Mucosa of gallbladder (tissue), 1 donor: Measurements from ENCODE around the gene LY6G6D. TPM values are rescaled to one million over a fixed set of nuclear protein-coding genes. Genes with fewer than 3 reads are reported as not detected.

Experiments
- DNase-seq: peaks from one replicate; pipeline ENCODE4 v3.0.0-alpha.2; 2020; ENCODE audit warnings: low spot score
- total RNA-seq: library from RNA; stranded (reverse); gene quantifications from one replicate; pipeline ENCODE4 v1.2.1, GENCODE V29; 2021
- donor health status: DM: no; HTN: no; CAD: no.

The LY6G6D gene
- total RNA-seq, 1 donor from 2014 or later = not detected

DNA sequence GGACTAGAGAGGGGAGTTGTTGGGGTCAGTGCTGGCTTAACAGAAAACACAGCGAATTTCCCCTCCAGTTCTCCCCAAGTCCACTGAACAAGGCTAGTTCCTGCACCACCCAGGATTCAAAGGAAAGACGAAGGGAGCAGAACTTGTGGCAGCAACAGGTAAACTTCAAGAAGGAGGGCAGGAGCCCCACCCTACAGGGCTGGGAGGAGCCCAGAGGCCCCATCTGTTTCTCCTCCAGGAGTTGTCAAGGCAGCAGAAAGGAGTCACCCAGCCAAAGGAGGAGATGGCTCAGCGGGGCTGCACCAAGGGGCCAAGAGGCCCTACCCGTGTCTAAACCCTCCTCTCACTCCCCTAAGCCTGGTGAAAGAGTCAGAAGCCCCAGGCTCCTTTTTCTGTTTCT is 49.0 kb downstream of the LY6G6D start:
- DNase-seq = no peak

DNA sequence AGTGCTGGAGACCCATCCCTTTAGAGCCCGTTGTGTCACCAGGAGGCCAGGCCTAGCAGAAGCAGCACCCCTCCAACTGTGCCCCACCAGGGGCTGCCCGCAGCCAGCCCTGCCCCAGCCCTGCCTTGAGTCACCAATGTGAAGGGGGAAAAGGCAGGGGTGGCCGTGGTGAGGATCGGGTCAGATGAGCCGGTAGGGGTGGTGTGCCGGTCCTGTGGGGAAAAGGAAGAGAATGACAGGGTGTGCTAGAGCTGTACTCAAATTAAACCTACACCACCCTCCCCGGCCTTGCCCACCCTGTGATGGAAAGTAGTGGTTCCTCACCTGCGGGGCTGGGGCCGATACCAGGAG is 50.4 kb downstream of the LY6G6D start:
- no peak for DNase-seq

DNA sequence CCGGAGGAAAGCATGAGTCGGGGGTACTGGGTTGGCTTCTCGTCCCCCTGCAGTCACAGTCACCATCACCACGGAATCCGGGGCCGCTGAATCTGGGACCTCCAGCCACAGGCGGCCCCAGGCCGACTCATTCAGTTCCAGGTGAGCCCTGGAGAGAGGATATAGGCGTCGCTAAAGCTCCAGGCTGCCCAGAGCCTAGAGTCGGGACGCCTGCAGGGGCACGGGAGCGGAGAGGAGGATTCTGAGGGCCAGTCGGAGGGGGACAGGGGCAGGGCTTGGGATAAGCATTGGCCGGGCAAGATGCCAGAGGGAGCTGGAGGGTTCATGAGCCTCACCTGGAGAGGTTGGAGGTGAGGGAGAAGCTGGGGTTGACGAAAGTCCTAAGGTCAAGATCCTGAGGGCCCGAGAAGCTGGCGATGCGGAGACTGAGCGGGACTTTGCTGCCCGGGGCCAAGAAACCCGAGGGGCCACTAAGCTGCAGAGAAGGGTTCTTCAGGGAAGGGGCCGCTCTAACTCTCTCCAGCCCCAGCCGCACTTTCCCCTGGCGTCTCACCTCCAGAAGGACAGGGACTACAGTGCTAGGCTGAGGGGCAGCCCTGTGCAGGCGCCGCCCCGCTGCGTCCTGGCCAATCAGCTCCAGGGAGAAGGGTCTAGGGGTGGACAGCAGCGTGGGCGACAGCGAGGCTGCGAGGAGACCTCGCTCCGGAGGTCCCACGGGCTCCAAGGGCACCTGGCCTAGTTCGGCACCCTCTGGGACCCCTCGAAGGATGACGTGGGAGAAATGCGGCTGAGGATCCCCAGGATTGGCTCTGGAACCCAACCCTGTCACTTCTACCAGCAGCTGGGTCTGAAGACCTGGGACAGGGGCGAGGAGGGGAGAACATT is 51.0 kb downstream of the LY6G6D start:
- DNase-seq = no peak

DNA sequence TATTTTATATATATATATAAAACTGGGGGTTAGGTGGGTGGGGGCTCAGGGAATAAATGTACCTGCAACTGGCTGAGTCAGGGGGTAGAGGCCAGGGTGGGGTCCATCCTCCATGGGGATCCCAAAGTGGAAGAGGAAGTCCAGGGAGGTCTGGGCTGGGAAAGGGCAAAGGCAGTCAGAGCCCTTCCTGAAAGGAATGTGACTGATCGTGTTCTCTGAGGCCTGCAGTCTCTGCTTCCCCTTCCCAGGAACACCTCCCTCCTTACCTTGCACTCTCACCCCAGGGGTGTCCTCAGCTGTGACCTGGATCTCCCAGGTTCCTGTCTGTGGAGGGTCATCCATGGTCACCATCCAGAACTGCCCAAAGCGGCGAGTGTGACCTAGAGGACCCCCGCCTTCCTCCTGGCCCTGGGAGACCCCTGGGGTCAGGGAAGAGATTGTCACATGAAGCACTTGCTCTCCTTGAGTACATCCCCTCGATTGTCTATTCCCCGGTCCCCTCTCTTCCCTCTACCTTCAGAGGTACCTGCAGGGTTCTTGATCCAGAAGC is 52.0 kb downstream of the LY6G6D start:
- no peak for DNase-seq

Other genes with a start within 250 kb of the LY6G6D start
- gene MICB, start 217.2 kb upstream of the LY6G6D start, total RNA-seq = 2.7 TPM
- not detected for gene MCCD1, start 186.4 kb upstream of the LY6G6D start, total RNA-seq
- 246 TPM for gene DDX39B, start 173.3 kb upstream of the LY6G6D start, total RNA-seq
- 4.1 TPM for gene ATP6V1G2, start 168.7 kb upstream of the LY6G6D start, total RNA-seq
- 27.7 TPM for gene NFKBIL1, start 167.7 kb upstream of the LY6G6D start, total RNA-seq
- gene LTA, start 143.1 kb upstream of the LY6G6D start, total RNA-seq = 1.9 TPM
- 6.6 TPM for gene TNF, start 139.8 kb upstream of the LY6G6D start, total RNA-seq
- gene LTB, start 132.9 kb upstream of the LY6G6D start, total RNA-seq = 4.9 TPM
- gene LST1, start 129.1 kb upstream of the LY6G6D start, total RNA-seq = 18.4 TPM
- gene NCR3, start 122.3 kb upstream of the LY6G6D start, total RNA-seq = not detected
- 26.8 TPM for gene AIF1, start 100.1 kb upstream of the LY6G6D start, total RNA-seq
- gene PRRC2A, start 94.6 kb upstream of the LY6G6D start, total RNA-seq = 162 TPM
- 288 TPM for gene BAG6, start 62.7 kb upstream of the LY6G6D start, total RNA-seq
- gene APOM, start 59.5 kb upstream of the LY6G6D start, total RNA-seq = 2.2 TPM
- 30.5 TPM for gene C6orf47, start 54.6 kb upstream of the LY6G6D start, total RNA-seq
- gene GPANK1, start 50.4 kb upstream of the LY6G6D start, total RNA-seq = 18.7 TPM
- gene CSNK2B, start 49.3 kb upstream of the LY6G6D start, total RNA-seq = 108 TPM
- 8.1 TPM for gene LY6G5B, start 45.4 kb upstream of the LY6G6D start, total RNA-seq
- gene LY6G5C, start 34.3 kb upstream of the LY6G6D start, total RNA-seq = 5.2 TPM
- gene ABHD16A, start 12.0 kb upstream of the LY6G6D start, total RNA-seq = 103 TPM
- gene LY6G6F, start 8.5 kb upstream of the LY6G6D start, total RNA-seq = not detected
- not detected for gene LY6G6C, start 6.4 kb downstream of the LY6G6D start, total RNA-seq
- 0.37 TPM for gene MPIG6B, start 8.0 kb downstream of the LY6G6D start, total RNA-seq
- gene DDAH2, start 14.0 kb downstream of the LY6G6D start, total RNA-seq = 130 TPM
- 394 TPM for gene CLIC1, start 21.2 kb downstream of the LY6G6D start, total RNA-seq
- 19.7 TPM for gene MSH5, start 24.7 kb downstream of the LY6G6D start, total RNA-seq
- 2.7 TPM for gene SAPCD1, start 47.3 kb downstream of the LY6G6D start, total RNA-seq
- gene VWA7, start 62.0 kb downstream of the LY6G6D start, total RNA-seq = 18.5 TPM
- 49.7 TPM for gene VARS1, start 80.4 kb downstream of the LY6G6D start, total RNA-seq
- gene LSM2, start 91.6 kb downstream of the LY6G6D start, total RNA-seq = 32.5 TPM
- 2.8 TPM for gene HSPA1L, start 99.9 kb downstream of the LY6G6D start, total RNA-seq
- 347 TPM for gene HSPA1A, start 100.2 kb downstream of the LY6G6D start, total RNA-seq
- gene HSPA1B, start 112.4 kb downstream of the LY6G6D start, total RNA-seq = 277 TPM
- 91.2 TPM for gene NEU1, start 147.5 kb downstream of the LY6G6D start, total RNA-seq
- 457 TPM for gene SLC44A4, start 163.6 kb downstream of the LY6G6D start, total RNA-seq
- 63.4 TPM for gene EHMT2, start 182.3 kb downstream of the LY6G6D start, total RNA-seq
- gene ZBTB12, start 186.7 kb downstream of the LY6G6D start, total RNA-seq = 11.8 TPM
- gene C2, start 212.4 kb downstream of the LY6G6D start, total RNA-seq = 14.8 TPM
- gene CFB, start 230.7 kb downstream of the LY6G6D start, total RNA-seq = 476 TPM
- gene NELFE, start 243.6 kb downstream of the LY6G6D start, total RNA-seq = 52.1 TPM
- gene SKIC2, start 243.8 kb downstream of the LY6G6D start, total RNA-seq = 81.3 TPM